ENCODE data around the gene ZNF232. TPM values are rescaled to one million over a fixed set of nuclear protein-coding genes. Genes with fewer than 3 reads are reported as not detected.
"Not testable (repeated sequence)": the region's sequence is repeated elsewhere in the genome, so short reads cannot be mapped to it uniquely, and the experiment has no call there.

ZNF232 gene
- total and polyA plus RNA-seq, 2 donors (not counting 1 experiment from before 2014, with no cell fraction given): 4.2 to 7.3 TPM

DNA sequence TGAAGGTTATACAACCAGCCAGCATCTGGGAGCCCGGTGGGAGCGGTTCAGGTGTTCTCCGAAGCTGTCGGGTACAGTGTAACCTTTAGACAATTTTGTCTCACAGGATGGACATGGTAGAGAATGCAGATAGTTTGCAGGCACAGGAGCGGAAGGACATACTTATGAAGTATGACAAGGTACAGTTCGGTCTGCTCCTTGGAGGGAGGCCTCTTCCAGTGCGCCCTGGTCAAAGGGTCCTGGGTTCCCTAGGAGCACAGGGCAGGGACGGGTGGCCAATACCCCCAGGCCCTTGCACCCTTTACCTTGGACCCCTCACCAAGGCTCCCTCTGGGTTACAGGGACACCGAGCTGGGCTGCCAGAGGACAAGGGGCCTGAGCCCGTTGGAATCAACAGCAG lies 18.6 kb upstream of the ZNF232 start:
- not testable (repeated sequence) for DNase-seq (ENCODE audit: low read depth in 2 of 2); H4K20me1 ChIP-seq (ENCODE audit: control insufficient read depth, extremely low read depth, insufficient read depth, low read length); H3K9ac ChIP-seq (ENCODE audit: insufficient read depth, low read length)

GRCh38 chr17:5129770-5130169 lies 18.1 kb upstream of the ZNF232 start:
- H3K27me3 ChIP-seq (ENCODE audit: control insufficient read depth, insufficient read depth, low read length); H3K27ac ChIP-seq (ENCODE audit: insufficient read depth, low read length); H3K4me3 ChIP-seq (replicated peaks in 1 of 4; ENCODE audit: control extremely low read depth in 1 of 4, insufficient read depth in 1 of 4, low read depth in 3 of 4, low read length in 4 of 4); H3K4me2 ChIP-seq (ENCODE audit: extremely low read depth, insufficient read depth, low read length); DNase-seq (ENCODE audit: low read depth in 2 of 2); H3K4me1 ChIP-seq (ENCODE audit: control insufficient read depth, extremely low read depth, insufficient read depth, low read length); H3K36me3 ChIP-seq (ENCODE audit: control insufficient read depth, insufficient read depth, low read length); H3K9me3 ChIP-seq (ENCODE audit: control insufficient read depth, insufficient read depth, low read depth, low read length); H2AFZ ChIP-seq (ENCODE audit: low read length); H4K20me1 ChIP-seq (ENCODE audit: control insufficient read depth, extremely low read depth, insufficient read depth, low read length); H3K9ac ChIP-seq (ENCODE audit: insufficient read depth, low read length); H3K79me2 ChIP-seq (ENCODE audit: control insufficient read depth, insufficient read depth, low read length): not testable (repeated sequence)

More for the DNA sequence above, 18.6 kb upstream of the ZNF232 start:
- not testable (repeated sequence) for H3K36me3 ChIP-seq (ENCODE audit: control insufficient read depth, insufficient read depth, low read length); H3K27ac ChIP-seq (ENCODE audit: insufficient read depth, low read length); H3K4me3 ChIP-seq (replicated peaks in 1 of 4; ENCODE audit: control extremely low read depth in 1 of 4, insufficient read depth in 1 of 4, low read depth in 3 of 4, low read length in 4 of 4); H3K4me1 ChIP-seq (ENCODE audit: control insufficient read depth, extremely low read depth, insufficient read depth, low read length); H3K27me3 ChIP-seq (ENCODE audit: control insufficient read depth, insufficient read depth, low read length); H3K4me2 ChIP-seq (ENCODE audit: extremely low read depth, insufficient read depth, low read length); H3K9me3 ChIP-seq (ENCODE audit: control insufficient read depth, insufficient read depth, low read depth, low read length); H2AFZ ChIP-seq (ENCODE audit: low read length); H3K79me2 ChIP-seq (ENCODE audit: control insufficient read depth, insufficient read depth, low read length)

GRCh38 chr17:5128905-5129535 lies 17.3 kb upstream of the ZNF232 start:
- Histone ChIP-seq H3K4me2 (ENCODE audit: extremely low read depth, insufficient read depth, low read length) (no peak overlapping the region), H3K27me3 (ENCODE audit: control insufficient read depth, insufficient read depth, low read length) (no peaks in the 10 kb centered on the region), H3K4me3 (replicated peaks in 1 of 4; ENCODE audit: control extremely low read depth in 1 of 4, insufficient read depth in 1 of 4, low read depth in 3 of 4, low read length in 4 of 4) (no peak overlapping the region), H3K36me3 (ENCODE audit: control insufficient read depth, insufficient read depth, low read length) (no peaks in the 10 kb centered on the region), H3K79me2 (ENCODE audit: control insufficient read depth, insufficient read depth, low read length) (no peaks in the 10 kb centered on the region), H3K4me1 (ENCODE audit: control insufficient read depth, extremely low read depth, insufficient read depth, low read length) (no peaks in the 10 kb centered on the region), H3K9me3 (ENCODE audit: control insufficient read depth, insufficient read depth, low read depth, low read length) (no peaks in the 10 kb centered on the region), H3K27ac (ENCODE audit: insufficient read depth, low read length) (no peak overlapping the region), H4K20me1 (ENCODE audit: control insufficient read depth, extremely low read depth, insufficient read depth, low read length) (no peaks in the 10 kb centered on the region), H3K9ac (ENCODE audit: insufficient read depth, low read length) (no peak overlapping the region), H2AFZ (ENCODE audit: low read length) (no peak overlapping the region)
- DNase-seq (ENCODE audit: low read depth in 2 of 2): no peak
- TF ChIP-seq EZH2 (IDR thresholded peaks at IDR 0.05; ENCODE audit: low read length, missing control alignments): no peak
- TF ChIP-seq CTCF (conservative IDR thresholded peaks at IDR 0.05 in 1 of 2, IDR thresholded peaks at IDR 0.05 in 1 of 2; ENCODE audit: low read depth in 1 of 2, low read length in 2 of 2): no peak

DNA sequence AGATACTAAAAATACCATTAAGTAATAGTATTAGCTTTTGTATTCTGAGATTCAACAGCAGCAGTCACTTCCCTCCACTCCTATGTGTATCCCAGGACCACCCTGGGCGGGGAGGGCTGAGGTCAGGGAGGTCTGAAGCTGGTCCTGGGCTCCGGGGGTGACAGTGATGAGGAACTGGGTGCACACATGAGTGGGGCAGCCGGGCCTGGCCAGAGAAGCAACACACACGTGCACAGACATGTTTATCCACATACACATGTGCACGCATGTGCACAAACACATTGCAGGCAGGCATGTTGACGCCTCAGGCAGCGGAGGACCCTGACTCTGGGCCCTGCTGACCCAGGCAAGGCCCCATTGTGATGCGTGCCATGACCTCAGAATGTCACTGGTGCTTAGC lies 16.7 kb upstream of the ZNF232 start:
- not testable (repeated sequence) for H3K4me1 ChIP-seq (ENCODE audit: control insufficient read depth, extremely low read depth, insufficient read depth, low read length); H3K4me2 ChIP-seq (ENCODE audit: extremely low read depth, insufficient read depth, low read length); H3K9ac ChIP-seq (ENCODE audit: insufficient read depth, low read length); H3K27me3 ChIP-seq (ENCODE audit: control insufficient read depth, insufficient read depth, low read length); H3K9me3 ChIP-seq (ENCODE audit: control insufficient read depth, insufficient read depth, low read depth, low read length); DNase-seq (ENCODE audit: low read depth in 2 of 2); H3K4me3 ChIP-seq (replicated peaks in 1 of 4; ENCODE audit: control extremely low read depth in 1 of 4, insufficient read depth in 1 of 4, low read depth in 3 of 4, low read length in 4 of 4); H3K36me3 ChIP-seq (ENCODE audit: control insufficient read depth, insufficient read depth, low read length); H4K20me1 ChIP-seq (ENCODE audit: control insufficient read depth, extremely low read depth, insufficient read depth, low read length); H3K27ac ChIP-seq (ENCODE audit: insufficient read depth, low read length); H2AFZ ChIP-seq (ENCODE audit: low read length); H3K79me2 ChIP-seq (ENCODE audit: control insufficient read depth, insufficient read depth, low read length)
